HG03064 (cell line): ENCODE data around the gene CCDC192.
"Not testable (repeated sequence)": the region's sequence is repeated elsewhere in the genome, so short reads cannot be mapped to it uniquely, and the experiment has no call there.

Source experiments
- ATAC-seq: cut with Tn5 transposase; IDR thresholded peaks from one replicate; pipeline ENCODE4 v1.9.1; 2021; ENCODE audit warnings: low read depth; ENCODE audit not compliant: unreplicated experiment

The CCDC192 gene

GRCh38 chr5:127839496-127840197 is 136.5 kb downstream of the CCDC192 start:
- no peak for ATAC-seq

GRCh38 chr5:127840198-127840524 is 137.0 kb downstream of the CCDC192 start:
- ATAC-seq, result no peak

- ATAC-seq, result no peak
These were observed 137.6 kb downstream of the CCDC192 start for GRCh38 chr5:127840809-127841208.

- no peak for ATAC-seq
These were observed 141.4 kb downstream of the CCDC192 start for GRCh38 chr5:127844581-127845021.

GRCh38 chr5:127846884-127847283 is 143.7 kb downstream of the CCDC192 start:
- ATAC-seq, result no peak

GRCh38 chr5:127847641-127848040 is 144.4 kb downstream of the CCDC192 start:
- ATAC-seq, result not testable (repeated sequence)

- no peak for ATAC-seq
These were observed 144.9 kb downstream of the CCDC192 start for GRCh38 chr5:127848098-127848497.

GRCh38 chr5:127849408-127849807 is 146.2 kb downstream of the CCDC192 start:
- ATAC-seq, result no peak

- ATAC-seq, result no peak
These were observed 146.7 kb downstream of the CCDC192 start for GRCh38 chr5:127849891-127850290.

- no peak for ATAC-seq
These were observed 148.8 kb downstream of the CCDC192 start for GRCh38 chr5:127851964-127852363.

GRCh38 chr5:127854520-127854919 is 151.3 kb downstream of the CCDC192 start:
- no peak for ATAC-seq

GRCh38 chr5:127856292-127856691 is 153.1 kb downstream of the CCDC192 start:
- peak; percentile 97 for ATAC-seq

- ATAC-seq, result no peak
These were observed 155.1 kb downstream of the CCDC192 start for GRCh38 chr5:127858116-127858784.

- no peak for ATAC-seq
These were observed 157.1 kb downstream of the CCDC192 start for GRCh38 chr5:127860291-127860690.

GRCh38 chr5:127863161-127863560 is 160.0 kb downstream of the CCDC192 start:
- ATAC-seq, result no peak

GRCh38 chr5:127863610-127864395 is 160.6 kb downstream of the CCDC192 start:
- ATAC-seq, result no peak

- ATAC-seq, result no peak
These were observed 161.3 kb downstream of the CCDC192 start for GRCh38 chr5:127864511-127864910.

- ATAC-seq, result no peak
These were observed 162.1 kb downstream of the CCDC192 start for GRCh38 chr5:127865273-127865672.

GRCh38 chr5:127867022-127867783 is 164.0 kb downstream of the CCDC192 start:
- ATAC-seq, result peak; percentile 63

GRCh38 chr5:127870914-127871313 is 167.7 kb downstream of the CCDC192 start:
- ATAC-seq, result peak; percentile 43
